Amniotic stem cell (primary cell): Measurements from ENCODE around the gene TPRA1.

ENCODE experiments used
- DNase-seq: peaks from one replicate; lab custom pipeline; 2025; lab: John Stamatoyannopoulos, UW

The TPRA1 gene

DNA sequence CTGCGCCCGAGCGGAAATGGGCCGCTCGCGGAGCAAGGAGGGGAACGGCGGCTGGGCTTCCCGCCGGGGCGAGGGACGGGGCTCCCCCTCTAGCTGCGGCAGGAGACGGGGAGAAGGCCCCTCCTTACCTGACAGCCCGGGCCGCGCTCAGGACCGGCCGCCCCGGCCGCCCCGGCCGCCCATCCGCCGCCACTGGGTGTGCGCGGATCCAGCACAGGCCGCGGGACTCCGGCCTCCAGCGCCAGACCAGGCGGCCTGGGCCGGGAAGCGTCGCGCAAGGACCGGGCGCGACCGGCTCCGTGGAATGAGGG is 296 bp downstream of the TPRA1 start:
- no peak for DNase-seq

DNA sequence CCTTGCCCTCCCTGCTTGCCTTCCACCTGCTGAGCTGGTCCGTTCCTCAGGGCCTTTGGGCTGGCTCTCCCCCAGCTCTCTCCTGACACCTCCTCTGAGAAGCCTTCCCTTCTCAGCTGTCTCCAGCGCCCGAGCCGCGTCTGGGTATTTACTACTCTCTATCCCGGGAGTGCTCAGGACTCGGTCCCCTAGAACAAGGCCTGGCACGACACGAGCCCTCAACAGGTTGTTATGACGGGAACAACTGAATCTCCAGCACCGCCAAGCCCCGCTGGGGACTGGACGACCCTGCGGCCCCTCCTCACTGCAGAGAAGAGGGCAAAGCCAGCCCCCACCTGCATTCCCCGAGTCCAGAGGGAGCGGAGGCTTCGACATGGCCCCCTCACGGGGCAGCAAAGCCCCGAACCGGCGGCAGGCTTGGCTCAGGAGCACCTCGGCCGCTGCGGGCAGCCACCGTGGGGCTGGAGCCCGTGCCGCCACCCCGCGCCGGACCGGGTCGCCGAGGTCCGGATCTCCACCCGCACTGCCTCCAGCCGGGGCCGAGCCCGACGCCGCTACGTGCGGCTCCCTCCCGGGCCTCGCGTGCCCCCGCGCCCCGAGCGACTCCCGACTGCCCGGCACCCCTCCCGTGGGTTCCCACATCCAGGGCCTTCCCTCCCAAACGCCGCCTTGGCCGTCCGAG is 792 bp downstream of the TPRA1 start:
- no peak for DNase-seq

DNA sequence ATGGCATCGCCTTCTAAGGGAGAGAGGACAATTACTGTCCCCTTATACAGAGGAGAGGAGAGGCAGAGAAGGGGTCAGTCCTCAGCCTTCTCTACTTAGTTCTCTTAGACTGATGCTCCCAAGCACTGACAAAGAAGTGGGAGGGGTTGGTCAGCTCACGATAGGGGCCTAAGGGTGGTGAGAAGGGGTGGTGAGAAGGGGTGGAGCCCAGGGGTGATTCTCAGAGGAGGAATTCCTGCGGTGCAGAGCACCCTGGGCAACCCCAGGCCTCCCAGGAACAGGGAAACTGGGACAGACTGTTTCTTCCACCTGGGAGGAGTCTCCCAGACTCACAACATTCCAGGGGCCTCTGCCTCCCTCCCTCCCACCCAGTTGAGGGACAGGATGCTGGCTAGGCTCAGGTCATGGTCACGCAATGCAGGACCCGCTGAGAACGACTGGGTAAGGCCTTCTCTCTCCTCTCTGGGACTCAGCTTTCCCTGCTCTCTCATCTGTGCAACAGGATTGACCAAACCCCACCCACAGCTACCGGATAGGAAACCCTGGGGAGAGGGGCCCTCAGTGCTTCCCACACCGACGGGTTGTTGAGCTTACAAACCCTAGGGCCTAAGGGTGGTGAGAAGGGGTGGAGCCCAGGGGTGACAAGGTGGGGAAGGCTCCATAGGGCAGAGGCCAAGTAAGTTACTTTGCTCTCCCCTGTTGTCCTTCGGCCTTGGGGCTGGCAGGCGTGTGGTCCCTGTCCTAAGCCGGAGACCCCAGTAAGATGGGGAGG is 1.5 kb downstream of the TPRA1 start:
- no peak for DNase-seq

GRCh38 chr3:127587876-127588275 is 2.7 kb downstream of the TPRA1 start:
- DNase-seq = no peak

DNA sequence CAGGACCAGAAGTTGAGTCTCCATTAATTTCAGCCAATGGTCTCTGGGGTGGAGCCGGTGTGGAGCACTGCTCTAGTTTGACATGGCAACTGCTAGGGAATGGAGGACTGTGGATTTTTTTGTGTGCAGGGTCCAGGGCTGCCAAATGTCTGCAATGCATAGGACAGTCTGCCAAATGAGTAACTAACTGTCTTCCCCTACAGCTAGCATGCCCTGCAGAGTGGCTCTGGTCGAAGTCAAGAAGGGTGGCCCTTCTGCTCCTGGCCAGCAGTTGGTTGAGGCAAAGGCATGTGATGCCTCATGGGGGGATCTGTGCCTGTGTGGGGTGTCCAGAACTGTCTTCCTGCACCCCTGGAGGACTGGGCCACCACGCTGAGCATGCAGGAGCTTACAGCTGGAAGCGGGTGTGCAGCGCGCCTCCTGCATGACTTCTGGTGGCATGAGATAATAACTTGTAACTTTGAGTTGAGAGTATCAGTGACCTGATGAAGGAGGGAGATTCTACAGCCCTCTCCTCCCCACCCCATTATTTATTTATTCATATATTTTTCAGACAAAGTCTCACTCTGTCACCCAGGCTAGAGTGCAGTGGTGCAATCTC is 4.6 kb downstream of the TPRA1 start:
- DNase-seq = no peak

- DNase-seq = no peak
Observed at GRCh38 chr3:127585163-127585812, 5.2 kb downstream of the TPRA1 start.

DNA sequence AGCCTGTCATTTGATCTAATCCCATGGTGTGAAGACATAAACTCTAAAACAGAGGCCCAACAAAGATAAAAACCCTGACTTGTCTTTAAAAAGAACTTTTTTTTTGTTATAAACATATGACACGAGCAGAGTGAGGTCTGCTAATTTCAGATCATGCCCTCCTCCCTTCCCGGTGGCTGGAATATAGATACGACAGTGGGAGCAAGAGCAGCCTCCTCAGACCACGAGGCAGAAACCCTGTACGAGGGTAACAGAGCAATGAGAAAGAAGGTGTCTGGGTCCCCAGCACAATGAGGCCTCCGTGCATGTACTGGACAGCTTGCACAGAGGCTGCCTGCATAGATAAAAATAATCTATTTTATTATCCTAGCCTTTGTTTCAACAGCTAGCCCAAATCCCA is 5.8 kb downstream of the TPRA1 start:
- no peak for DNase-seq

DNA sequence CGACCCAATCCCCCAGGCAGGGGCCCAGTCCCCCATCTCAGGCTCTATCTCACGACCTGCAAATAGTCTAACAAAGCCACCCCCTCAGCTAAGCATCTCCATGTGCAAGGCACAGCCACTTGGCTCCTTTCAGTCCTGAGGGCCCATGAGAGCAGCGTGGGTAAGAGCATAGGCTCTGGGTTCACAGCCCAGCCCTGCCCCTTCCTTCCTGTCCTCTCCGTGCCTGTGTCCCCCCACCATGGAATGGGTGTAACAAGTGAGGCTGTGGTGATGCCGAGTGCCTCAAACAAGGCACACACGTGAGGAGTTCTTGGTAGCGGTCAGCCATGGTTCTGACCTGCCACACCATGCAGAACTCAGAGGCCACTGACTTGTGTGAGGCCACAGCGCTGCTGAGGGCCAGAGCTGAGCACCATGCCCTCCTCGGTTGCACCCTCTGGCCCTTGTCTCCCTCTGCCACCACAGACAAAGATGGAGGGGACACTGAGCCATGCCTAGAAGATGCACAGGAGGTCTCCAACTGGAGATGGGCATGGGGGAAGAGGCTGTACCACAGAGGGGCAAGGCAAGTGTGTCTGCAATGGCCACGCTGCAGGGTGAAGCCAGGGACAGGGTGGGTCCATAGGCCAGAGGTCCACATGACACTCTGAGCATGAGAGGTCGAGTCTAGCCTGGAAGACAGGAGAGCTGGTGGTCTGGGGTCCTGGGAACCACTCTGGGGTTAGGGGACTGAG is 10.0 kb downstream of the TPRA1 start:
- no peak for DNase-seq

GRCh38 chr3:127578802-127579201 is 11.7 kb downstream of the TPRA1 start:
- DNase-seq = no peak

- no peak for DNase-seq
Observed at GRCh38 chr3:127578168-127578567, 12.4 kb downstream of the TPRA1 start.

DNA sequence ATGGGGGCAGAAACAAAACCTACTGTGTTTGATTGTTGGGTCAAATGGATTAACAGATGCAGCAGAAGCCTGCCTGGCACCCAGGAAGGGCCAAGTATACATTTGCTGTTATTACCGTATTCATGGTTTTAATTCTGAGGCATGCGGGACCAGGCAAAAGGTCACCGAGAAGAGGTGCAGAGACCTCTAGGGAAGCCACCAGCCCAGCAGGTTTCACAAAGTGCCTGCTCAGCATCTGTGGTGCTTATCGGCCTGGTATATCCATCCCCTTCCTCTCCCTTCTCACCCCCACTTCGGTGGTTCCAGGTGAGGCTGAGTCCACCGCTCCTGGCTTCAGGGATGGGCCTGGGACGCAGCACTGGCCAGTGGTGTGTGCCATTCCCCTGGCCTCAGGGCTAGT is 13.1 kb downstream of the TPRA1 start:
- DNase-seq = no peak

- peak; percentile 53 for DNase-seq
Observed at GRCh38 chr3:127574880-127575878, 15.4 kb downstream of the TPRA1 start.

GRCh38 chr3:127573912-127574311 is 16.6 kb downstream of the TPRA1 start:
- no peak for DNase-seq

- DNase-seq = no peak
Observed at GRCh38 chr3:127573401-127573800, 17.1 kb downstream of the TPRA1 start.

- DNase-seq = no peak
Observed at GRCh38 chr3:127572735-127573134, 17.8 kb downstream of the TPRA1 start.

- no peak for DNase-seq
Observed at GRCh38 chr3:127572186-127572585, 18.3 kb downstream of the TPRA1 start.

DNA sequence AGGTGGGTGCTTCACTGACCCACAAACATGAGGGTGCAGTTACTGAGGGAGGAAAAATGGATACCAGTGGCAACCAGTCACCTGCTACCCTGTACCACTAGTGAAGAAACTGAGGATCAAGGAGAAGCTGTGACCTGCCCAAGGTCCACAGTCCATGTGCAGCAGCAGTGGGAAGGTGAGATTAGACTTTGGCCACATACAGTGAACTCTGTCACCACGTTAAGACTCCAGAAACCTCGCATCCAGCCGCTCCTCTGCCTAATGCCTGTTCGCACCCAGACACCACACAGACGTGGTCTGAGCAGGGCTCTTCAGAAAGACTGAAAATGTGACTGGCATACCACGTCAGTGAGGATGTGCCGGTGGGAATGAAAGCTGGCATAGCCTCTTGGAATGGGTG is 20.0 kb downstream of the TPRA1 start:
- DNase-seq = no peak

DNA sequence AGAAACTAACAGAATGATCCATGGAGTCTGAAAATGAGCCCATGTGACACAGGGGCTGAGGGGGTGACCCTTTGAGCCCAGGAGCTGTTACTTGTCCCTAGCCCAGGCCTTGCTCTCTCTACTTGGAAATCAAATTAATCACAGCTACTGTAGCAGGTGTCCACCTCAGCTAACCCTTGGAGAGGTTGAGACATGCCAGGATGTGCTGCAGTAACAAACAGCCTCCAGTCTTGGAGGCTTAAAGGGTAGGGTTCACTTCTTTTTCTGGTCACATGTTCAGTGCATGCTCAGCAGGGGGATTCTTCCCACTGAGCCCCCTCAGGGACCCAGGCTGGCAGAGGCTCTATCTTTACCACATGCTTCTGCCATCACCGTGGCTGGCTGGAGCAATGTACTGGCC is 21.4 kb downstream of the TPRA1 start:
- no peak for DNase-seq

DNA sequence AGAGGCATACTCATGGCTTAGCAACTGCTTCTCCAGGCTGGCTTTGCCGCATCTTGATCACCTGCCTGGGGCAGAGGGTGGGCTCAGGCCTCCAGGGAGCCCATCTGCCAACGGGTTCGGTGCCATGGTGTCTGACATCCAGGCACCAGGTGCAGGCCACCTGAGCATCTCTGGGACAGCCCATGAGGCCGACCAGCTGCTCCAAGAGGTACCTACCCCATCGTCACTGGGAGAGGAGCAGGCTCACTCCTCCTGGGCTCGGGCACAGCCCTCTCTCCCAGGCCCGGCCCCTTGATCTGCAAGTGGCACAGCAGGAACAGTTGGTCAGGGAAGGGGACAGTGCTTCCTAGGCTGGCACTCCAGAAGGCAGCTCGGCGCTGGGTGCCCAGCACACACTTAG is 21.9 kb downstream of the TPRA1 start:
- no peak for DNase-seq

DNA sequence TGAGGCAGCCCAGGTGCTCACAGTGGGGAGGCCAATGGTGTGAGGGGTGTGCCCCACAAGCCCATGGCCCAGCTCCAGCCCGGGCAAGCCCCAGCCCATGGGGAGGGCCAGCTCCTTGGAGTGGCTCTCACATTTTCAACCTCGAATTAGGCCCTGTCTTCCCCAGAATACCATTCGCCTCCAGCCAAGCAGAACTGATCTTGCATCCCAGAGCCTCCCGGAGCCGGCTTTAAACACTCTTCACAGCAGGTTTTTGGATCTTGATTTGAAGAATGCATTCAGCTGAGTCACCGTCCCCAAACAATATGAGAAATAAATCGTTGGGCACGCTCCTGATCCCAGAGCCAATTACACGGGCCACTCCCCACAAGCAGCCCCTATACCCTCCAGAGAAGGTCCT is 23.7 kb downstream of the TPRA1 start:
- no peak for DNase-seq

DNA sequence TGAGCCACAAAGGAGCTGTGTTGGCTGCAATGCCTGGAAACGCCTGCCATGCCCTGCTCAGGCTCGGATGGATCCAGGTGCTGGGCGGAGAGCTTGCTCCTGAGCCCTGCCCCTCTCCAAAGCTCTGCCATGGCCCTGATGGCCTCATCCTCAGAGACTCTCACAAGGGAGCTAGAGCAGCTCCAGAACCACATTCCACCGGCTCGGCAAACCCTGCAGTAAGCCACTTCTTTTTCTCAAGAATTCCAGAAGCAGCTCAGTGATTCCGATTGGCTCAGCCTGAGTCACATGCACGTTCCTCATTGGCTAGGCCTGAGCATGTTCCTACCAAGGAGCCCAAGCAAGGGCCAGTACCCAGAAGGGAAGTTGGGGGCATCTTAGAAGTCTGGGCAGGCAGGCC is 24.8 kb downstream of the TPRA1 start:
- DNase-seq = no peak
